GM21367 (cell line): Measurements from ENCODE around the gene GRIN2D.
"Not testable (repeated sequence)": the region's sequence is repeated elsewhere in the genome, so short reads cannot be mapped to it uniquely, and the experiment has no call there.

ENCODE experiments used
- ATAC-seq: cut with Tn5 transposase; IDR thresholded peaks from one replicate; pipeline ENCODE4 v1.9.1; 2021; ENCODE audit not compliant: unreplicated experiment

The GRIN2D gene

GRCh38 chr19:48371367-48371766, 22.1 kb upstream of the GRIN2D start:
- ATAC-seq = no peak

DNA sequence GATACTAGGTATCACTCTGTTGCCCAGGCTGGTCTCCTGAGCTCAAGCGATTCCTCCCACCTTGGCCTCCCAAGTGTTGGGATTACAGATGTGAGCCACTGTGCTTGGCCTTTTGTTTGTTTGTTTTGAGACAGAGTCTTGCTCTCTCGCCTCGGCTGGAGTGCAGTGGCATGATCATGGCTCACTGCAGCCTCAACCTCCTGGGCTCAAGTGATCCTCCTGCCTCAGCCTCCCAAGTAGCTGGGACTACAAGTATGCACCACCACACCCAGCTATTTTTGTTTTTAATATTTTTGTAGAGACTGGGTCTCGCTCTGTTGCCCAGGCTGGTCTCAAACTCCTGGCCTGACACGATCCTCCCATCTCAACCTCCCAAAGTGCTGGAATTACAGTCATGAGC, 21.7 kb upstream of the GRIN2D start:
- ATAC-seq = not testable (repeated sequence)

DNA sequence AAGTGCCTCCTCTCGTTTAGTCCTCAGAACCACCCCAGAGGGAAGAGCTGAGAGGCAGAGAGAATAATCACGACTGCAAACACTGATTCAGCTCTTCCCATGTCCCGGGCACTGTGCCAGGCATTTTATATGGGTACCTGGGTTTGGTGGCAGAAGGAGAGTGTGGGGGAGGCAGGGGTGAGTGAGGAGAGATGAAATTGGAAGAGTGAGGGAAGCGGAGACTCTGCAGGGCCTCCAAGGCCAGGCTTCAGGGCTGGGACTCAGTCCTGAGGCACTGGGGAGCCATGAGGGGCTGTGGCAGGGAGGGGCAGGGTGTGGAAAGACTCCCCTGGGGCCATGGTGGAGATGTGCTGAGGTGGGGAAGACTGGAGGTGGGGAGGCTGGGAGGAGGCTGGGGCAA, 20.6 kb upstream of the GRIN2D start:
- ATAC-seq = no peak

GRCh38 chr19:48373567-48373966, 19.9 kb upstream of the GRIN2D start:
- ATAC-seq = no peak

- no peak for ATAC-seq
These were observed 15.3 kb upstream of the GRIN2D start for GRCh38 chr19:48378194-48378570.

DNA sequence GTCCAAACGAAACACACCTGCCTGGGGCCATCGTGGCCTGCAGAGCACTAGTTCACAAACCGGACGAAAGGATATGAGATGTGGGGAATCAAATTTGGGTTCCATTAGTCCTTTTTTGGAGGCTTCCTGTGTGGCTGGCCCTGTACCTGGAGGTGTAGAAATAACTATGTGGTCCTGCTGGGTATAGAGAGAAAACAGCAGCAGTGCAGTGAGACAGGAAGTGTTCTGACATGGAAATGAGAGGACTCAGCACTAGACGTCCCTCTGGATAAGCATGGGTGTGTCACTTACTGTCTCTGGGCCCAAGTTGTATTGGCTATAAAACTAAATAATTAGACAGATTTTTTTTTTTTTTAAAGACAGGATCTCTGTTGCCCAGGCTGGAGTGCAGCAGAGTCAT, 14.4 kb upstream of the GRIN2D start:
- no peak for ATAC-seq

GRCh38 chr19:48381178-48381950, 12.1 kb upstream of the GRIN2D start:
- no peak for ATAC-seq

DNA sequence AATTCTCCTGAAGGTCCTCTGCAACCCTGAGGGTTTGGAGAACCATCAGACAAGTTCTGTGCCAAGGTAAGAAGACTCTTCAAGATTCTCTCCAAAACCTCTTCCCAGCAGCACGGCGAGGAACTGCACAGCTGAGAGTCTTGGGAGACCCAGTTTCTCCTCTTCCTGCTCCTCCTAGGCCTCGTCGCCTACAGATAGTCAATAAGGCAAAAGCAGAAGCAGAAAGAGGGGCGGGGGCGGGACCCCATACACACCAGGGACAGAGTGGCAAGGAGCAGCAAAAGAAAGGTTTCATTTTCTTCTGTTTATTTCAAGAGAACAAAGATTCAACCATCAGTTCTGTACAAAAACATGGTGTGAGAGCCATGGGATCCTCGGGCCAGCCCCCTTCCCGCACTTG, 11.2 kb upstream of the GRIN2D start:
- ATAC-seq = no peak

- no peak for ATAC-seq
These were observed 7.9 kb upstream of the GRIN2D start for GRCh38 chr19:48385461-48386087.

GRCh38 chr19:48386981-48387380, 6.5 kb upstream of the GRIN2D start:
- ATAC-seq = no peak

- ATAC-seq = no peak
These were observed 3.0 kb upstream of the GRIN2D start for GRCh38 chr19:48390188-48391099.

DNA sequence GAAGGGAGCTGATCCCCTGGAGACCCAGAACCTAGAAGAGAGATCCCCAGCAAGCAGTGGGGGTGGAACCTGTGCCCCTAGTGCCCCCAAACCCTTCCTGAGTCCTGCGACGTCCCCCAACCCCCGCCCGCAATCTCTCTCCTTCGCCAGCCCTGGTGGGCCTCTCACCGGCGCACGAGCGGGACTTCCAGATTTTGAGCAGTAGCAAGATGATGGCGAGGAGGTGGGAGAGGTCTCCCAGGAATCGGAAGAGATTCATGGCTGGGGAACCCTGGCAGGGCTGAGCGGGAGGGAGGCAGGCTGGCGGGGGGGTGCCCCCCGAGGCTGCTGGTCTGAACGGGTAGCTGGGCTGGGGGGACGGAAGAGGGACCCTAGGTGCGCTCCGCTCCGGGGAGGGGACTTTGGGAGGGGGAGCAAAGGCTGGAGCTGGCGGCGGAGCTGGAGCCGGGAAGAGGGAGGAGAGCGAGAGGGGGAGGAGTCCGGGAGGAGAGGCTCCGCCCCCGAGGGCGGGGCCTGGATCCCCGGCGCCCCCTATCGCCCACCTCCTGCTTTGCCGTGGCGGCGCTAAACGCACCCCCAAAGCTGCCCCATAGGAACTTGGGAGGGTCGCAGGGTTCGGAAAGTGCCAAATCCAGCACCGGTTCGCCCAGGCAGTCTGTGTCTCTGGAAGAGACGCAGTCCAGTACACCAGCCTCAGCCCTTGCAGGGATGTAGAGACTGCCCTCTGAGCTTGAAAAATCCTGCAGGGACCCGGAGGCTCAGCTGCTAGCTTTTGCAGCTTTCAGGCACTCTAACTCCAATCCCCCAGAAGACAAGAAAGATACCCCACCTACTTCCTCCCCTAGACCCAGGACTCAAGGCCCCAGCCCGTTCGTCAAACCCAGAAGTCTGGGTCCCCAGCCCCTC, 2.1 kb upstream of the GRIN2D start, which contains the start of gene KDELR1:
TSS of gene KDELR1 (minus strand) at position 452 of the 906 bp plus-strand sequence. CDS start at position 259, 193 bp downstream.
- no peak for ATAC-seq

GRCh38 chr19:48392006-48392344, 1.5 kb upstream of the GRIN2D start:
- not testable (repeated sequence) for ATAC-seq

- ATAC-seq = no peak
These were observed 459 bp upstream of the GRIN2D start for GRCh38 chr19:48392860-48393558.

- ATAC-seq = no peak
These were observed 1.1 kb downstream of the GRIN2D start for GRCh38 chr19:48394331-48395169.

- no peak for ATAC-seq
These were observed 1.6 kb downstream of the GRIN2D start for GRCh38 chr19:48395170-48395455.

DNA sequence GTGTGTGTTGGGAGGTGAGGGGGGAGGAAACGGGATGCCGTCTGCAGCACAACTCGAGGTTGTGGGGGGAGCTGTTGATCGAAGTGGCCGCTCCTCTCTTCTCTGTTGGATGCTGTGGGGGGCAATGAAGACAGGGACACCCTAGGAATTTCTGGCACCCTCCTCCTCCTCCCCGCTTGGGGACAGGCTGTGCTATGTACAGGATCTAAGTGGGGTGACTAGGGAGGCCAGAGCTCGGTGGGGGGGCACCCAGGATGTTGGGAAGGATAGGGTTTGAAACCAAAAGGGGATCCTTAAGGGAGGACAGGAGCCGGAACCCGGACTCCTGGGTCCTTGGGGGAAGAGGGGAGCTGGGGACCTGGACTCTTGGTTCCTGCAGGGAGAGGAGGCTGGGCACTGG, 2.0 kb downstream of the GRIN2D start:
- no peak for ATAC-seq

GRCh38 chr19:48396016-48396823, 2.8 kb downstream of the GRIN2D start:
- no peak for ATAC-seq

DNA sequence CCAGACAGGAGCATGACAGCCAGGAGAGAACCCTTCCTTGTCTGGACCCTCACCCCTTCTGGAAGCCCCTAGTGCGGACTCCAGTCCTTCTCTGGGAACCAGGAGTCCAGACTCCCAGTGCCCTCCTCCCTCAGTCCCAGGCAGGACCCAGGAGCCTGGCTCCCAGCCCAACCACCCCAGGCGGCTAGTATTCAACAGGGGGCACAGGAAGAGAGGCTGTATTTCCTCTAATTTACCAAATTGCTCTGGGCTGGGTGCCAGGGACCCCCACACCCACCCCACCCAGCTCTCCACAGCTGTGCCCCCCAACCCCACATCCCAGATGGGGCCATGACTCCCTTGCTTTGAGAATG, 3.3 kb downstream of the GRIN2D start:
- ATAC-seq = no peak
